Endothelial cell of hepatic sinusoid (primary cell): ENCODE measurements around the gene NPTN.
"Not testable (repeated sequence)": the region's sequence is repeated elsewhere in the genome, so short reads cannot be mapped to it uniquely, and the experiment has no call there.

Experiments
- in situ Hi-C: cut with HindIII; loops from 2 replicates; pipeline ENCODE4 v1.10.0; 2017; ENCODE audit warnings: low sequenced_read_pairs

Gene NPTN

DNA sequence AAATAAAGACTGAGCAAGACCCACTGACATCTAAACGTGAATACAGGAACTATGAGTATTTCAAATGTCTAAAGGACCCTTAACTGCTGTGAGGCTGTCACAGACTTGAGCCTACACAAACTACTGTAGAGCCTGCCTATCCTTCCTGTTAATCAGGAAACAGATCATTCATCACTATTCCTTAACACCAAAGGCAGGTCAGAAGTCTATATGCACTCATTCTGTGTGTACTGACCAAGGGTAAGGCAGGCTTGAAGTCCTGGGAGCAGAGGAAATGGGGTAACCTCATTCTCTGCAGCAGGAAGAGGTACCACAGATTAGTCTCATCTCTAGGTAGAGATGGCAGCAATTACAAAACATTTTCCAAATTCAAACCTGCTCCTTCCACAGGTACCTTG lies 30.7 kb downstream of the NPTN start:
- in situ Hi-C loops = no loop called here

DNA sequence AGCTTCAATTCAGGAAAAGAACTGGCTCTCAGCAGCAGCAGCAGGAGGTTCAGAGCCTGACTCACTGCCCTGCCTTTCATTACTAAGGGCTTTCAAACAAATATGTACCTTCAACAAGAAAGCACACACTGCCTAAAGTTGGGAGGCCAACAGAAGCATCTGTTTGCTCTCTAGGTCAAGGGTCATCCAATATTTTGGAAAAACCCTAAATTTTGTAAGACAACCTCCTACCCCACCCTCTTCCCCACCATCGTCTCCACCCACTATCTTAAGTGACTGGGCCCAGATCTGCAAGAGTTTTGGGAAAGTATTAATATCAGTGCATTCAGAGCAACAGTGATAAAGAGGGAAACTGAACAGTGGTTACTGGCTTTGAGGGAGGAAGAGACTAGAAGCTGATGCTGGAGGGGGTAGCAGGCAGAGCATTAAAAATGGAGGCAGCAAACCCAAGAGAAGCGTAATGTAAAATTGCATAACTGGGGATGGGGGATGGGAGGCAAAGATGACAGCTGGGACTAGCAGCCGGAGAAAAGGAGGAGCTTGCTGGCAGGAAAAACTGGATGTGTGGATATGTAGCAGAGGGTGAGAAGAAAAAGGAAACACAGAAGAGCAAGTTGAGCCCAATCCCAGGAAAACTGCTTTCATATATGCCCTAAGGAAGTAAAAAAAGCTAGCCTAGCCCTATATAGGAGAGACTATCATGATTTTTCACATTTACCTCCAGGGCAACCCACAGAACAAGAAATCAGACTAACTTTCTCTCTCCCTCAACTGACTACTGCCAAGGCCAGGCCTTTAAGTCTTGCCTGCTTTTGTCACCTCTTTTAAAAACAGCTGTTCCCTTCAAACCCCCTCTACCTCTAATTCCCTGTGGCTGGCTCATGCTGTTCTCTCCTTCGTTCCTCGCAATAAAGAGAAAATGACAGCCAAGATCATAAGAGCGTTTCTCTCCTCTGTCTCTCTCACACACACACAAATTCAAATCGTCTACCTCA lies 31.4 kb downstream of the NPTN start:
- in situ Hi-C loops = no loop called here

GRCh38 chr15:73600413-73601335 lies 32.5 kb downstream of the NPTN start:
- in situ Hi-C loops = no loop called here

DNA sequence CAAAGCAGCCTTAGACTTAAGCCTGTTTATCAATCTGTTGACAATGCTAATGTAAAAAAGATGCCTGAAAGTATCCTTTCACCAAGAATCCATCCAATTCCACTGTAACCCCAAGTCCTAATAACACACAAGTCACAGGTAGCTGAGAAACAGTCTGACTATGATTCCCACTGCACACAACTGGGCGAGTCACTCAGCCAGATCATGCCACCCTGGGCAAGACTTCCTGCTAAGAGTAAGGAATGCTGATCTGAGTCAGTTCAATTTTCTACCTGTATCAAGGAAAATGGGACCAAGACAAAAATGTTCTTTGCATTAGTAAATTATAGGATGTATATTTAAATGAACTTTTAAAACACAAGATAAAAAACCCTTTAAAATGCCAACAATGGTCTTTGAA lies 33.3 kb downstream of the NPTN start:
- in situ Hi-C loops = loop anchor here (5.0 kb wide), 1 partner anchor 87 kb away; no protein-coding TSS in a partner anchor

GRCh38 chr15:73598530-73599160 lies 34.5 kb downstream of the NPTN start:
- in situ Hi-C loops = loop anchor here (5.0 kb wide), 1 partner anchor 89 kb away; no protein-coding TSS in a partner anchor

GRCh38 chr15:73597036-73597638 lies 36.1 kb downstream of the NPTN start:
- in situ Hi-C loops = loop anchor here (5.0 kb wide), 1 partner anchor 90 kb away; no protein-coding TSS in a partner anchor

DNA sequence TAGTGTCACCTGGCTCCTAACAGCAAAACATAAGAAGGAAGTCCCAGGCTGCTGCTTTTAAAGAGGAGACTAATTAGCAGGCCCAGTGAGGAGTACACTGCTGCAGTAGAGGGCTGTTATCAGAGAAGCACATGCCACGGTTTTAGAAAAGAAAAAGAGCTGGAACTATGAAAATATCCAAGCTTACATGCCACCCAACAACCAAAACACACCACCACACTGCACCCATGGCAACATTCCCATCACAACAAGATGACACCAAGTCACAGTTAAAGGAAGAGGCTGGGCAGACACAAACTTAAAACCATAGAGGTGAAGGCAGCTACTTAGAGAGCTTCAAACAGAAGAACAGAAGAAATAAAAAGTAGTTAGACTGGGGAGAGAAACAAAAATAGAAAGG lies 37.0 kb downstream of the NPTN start:
- in situ Hi-C loops = loop anchor here (5.0 kb wide), 1 partner anchor 91 kb away; no protein-coding TSS in a partner anchor

- in situ Hi-C loops = no loop called here
Observed at GRCh38 chr15:73594109-73594508, 39.1 kb downstream of the NPTN start.

- in situ Hi-C loops = no loop called here
Observed at GRCh38 chr15:73593304-73594074, 39.7 kb downstream of the NPTN start.

DNA sequence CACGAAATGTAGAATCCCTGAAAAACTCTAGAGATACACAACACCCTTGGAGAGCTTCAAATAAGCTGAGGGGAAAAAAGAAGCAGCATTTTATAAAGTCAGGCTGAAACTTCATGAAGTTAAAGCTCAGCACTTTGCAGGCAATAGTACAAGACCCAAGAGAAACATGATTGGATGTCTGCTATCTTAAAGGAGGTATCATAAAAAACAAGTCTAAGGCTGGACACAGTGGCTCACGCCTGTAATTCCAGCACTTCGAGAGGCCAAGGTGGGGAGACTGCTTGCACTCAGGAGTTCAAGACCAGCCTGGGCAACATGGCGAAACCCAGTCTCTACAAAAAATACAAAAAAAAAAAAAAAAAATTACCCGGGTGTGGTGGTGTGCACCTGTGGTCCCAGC lies 42.9 kb downstream of the NPTN start:
- in situ Hi-C loops = no loop called here

- in situ Hi-C loops = no loop called here
Observed at GRCh38 chr15:73589766-73590165, 43.4 kb downstream of the NPTN start.

GRCh38 chr15:73585871-73586654 lies 47.1 kb downstream of the NPTN start:
- in situ Hi-C loops = no loop called here

DNA sequence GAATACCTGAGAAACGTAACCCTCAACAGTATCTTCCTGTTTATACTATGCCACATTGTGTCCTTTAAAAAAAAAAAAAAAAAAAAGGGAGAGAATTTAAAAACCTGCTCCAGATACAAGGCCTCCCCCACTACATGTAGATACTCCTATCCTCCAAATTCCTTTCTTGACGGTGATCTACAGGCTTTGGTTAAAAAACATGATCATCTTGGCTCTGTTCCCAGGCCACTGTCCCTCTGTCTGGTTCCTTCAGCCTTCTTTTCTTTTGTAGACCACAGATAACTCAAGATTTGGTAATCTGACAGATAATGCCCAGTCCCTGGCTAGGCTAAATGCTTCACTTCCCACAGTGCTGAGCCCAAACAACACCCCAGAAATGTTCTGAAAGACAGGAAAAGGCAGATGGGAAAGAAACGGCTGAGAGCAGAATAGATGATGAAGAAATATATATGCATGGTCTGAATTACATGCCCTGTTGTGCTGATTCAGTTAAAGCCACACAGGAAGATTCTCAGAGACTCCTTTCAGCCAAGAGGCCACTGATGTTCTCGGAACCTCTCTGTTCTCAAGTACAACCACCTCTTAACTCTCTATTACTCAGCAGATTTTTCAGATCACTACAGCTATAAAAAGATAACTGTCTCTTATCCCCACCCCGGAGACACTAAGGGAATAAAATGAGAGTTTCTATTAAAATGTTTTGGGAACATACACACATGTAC lies 48.3 kb downstream of the NPTN start:
- in situ Hi-C loops = no loop called here

DNA sequence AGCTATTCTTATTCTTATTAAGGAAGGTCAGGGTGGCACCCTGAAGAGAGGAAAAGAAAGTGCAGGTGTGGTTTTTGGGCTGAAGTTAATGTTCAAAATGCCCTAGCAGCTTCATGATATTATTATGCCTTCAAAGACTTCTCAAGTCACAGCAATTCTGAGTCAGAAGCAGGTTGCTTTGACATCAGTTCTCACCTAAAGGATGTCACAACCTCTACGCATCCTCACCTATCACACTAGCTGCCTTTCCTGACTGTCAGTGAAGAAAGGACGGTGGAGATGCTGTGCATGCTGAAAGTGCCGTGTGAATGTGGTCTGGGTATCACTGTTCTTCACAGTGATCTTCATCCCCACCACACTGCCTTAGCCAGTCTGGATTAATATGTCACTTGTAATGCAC lies 49.6 kb downstream of the NPTN start:
- in situ Hi-C loops = no loop called here

- in situ Hi-C loops = no loop called here
Observed at GRCh38 chr15:73582851-73583379, 50.3 kb downstream of the NPTN start.

- in situ Hi-C loops = no loop called here
Observed at GRCh38 chr15:73578026-73578425, 55.2 kb downstream of the NPTN start.

DNA sequence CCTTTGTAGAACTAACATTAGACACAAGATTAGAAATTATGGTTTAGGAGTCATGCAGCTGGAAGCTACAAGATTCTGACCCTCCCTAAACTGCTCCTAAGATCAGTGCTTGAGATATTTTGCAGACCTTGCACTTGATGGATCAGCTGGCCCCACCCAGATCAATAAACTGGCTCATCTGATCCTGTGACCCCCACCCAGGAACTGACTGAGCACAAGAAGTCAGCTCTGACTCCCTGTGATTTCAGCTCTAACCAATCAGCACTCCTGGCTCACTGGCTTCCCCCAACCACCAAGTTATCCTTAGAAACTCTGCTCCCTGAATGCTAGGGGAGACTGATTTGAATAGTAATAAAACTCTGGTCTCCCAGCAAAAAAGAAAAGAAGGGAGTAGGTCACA lies 55.6 kb downstream of the NPTN start:
- in situ Hi-C loops = not testable (repeated sequence)
